Adrenal gland (tissue), 5 donors: ENCODE data around the gene LRFN2.

Source experiments
- CTCF ChIP-seq, 6 experiments: fragments of 450-650 bp in 4 of 6; fragments of 200-600 bp in 2 of 6; sonication (generic) in 1 of 6; IDR thresholded peaks; 1 replicate in 5 of 6; 2 replicates in 1 of 6; pipeline versions ENCODE4 v1.5.1 to v1.8.0; 2016 to 2021; ENCODE audit warnings: antibody characterized with exemption in 6 of 6, mild to moderate bottlenecking in 2 of 6, moderate library complexity in 1 of 6
- POLR2A ChIP-seq, 2 donors: fragments of 450-650 bp; IDR thresholded peaks; one replicate each; pipeline ENCODE4 v1.6.1; 2017; ENCODE audit warnings: antibody characterized with exemption in 2 of 2, mild to moderate bottlenecking in 2 of 2, moderate library complexity in 1 of 2
- donor health status: DM: no; HTN: no; CAD: no.

GRCh38 chr6:40545954-40546353, 41.2 kb downstream of the LRFN2 start:
- no peak for TF ChIP-seq POLR2A (IDR thresholded peaks at IDR 0.05)
- TF ChIP-seq CTCF (IDR thresholded peaks at IDR 0.05): no peak
